ENCODE data around the gene APEX1.
A peak's percentile ranks its signal among the peaks of the same experiment; 100 is the strongest.

The APEX1 gene

DNA sequence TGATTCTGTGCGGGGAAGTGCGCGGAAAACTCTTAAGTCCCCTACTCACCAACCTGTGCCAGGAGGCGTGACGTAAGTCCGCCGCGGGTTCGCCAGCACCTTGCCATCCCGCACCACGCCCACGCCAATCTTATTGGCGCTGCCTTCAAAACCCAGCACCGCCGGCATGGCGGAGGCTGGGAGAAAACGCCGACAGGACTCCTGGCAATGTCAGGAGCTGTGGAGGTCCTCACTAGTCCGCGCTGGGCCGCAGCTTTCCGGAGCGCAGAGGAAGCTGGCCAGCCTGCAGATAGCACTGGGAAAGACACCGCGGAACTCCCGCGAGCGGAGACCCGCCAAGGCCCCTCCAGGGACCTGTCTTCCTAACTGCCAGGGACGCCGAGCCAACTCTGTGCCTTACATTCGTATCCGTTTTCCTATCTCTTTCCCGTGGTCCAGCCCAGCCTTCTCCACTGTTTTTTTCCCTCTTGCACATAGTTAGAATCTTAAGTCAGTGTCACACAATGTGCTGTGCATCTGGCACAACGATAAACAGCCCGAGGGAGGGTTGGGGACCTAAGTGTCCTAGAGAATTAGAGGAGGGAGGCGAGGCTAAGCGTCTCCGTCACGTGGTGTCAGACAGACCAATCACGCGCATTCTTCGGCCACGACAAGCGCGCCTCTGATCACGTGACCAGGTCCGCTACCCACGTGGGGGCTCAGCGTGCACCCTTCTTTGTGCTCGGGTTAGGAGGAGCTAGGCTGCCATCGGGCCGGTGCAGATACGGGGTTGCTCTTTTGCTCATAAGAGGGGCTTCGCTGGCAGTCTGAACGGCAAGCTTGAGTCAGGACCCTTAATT lies at the start of gene APEX1, which contains the start of gene OSGEP:
TSS of gene APEX1 (plus strand) at position 711 of the 839 bp plus-strand sequence. CDS start 420 bp downstream, outside the sequence.
TSS of gene OSGEP (minus strand) at position 297 of the 839 bp plus-strand sequence. CDS start at position 168, 129 bp downstream.
- TF ChIP-seq, protein P1, sequence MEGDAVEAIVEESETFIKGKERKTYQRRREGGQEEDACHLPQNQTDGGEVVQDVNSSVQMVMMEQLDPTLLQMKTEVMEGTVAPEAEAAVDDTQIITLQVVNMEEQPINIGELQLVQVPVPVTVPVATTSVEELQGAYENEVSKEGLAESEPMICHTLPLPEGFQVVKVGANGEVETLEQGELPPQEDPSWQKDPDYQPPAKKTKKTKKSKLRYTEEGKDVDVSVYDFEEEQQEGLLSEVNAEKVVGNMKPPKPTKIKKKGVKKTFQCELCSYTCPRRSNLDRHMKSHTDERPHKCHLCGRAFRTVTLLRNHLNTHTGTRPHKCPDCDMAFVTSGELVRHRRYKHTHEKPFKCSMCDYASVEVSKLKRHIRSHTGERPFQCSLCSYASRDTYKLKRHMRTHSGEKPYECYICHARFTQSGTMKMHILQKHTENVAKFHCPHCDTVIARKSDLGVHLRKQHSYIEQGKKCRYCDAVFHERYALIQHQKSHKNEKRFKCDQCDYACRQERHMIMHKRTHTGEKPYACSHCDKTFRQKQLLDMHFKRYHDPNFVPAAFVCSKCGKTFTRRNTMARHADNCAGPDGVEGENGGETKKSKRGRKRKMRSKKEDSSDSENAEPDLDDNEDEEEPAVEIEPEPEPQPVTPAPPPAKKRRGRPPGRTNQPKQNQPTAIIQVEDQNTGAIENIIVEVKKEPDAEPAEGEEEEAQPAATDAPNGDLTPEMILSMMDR (conservative IDR thresholded peaks at IDR 0.05; ENCODE audit: low read depth, low read length), result no peak
- peak; percentile 100 for DNase-seq (ENCODE audit: low read depth)
- H3K4me3 ChIP-seq (ENCODE audit: low read depth, low read length), result peak within 1 kb of the TSS; percentile 84

DNA sequence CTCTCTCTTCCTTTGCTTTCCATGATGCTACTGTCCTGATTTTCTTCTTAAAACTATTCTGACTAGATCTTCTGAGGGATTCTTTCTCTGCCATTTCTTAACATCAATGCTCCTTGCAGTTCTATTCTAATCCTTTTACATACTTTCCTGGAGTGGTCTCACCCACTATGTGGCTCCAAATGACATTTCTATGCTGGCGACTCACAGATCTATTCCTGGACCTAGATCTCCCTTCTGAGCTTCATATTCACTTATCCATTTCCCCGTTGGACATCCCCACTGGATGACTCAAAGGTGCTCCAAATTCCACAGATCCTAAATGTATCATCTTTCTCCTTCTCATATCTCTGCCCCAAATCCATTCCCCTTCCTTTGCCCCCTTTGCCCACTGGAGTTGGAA lies 45.8 kb upstream of the APEX1 start:
- TF ChIP-seq, protein P1 (conservative IDR thresholded peaks at IDR 0.05; ENCODE audit: low read depth, low read length), result no peak
- no peak overlapping the region for H3K4me3 ChIP-seq (ENCODE audit: low read depth, low read length)
- DNase-seq (ENCODE audit: low read depth), result peak; percentile 6

DNA sequence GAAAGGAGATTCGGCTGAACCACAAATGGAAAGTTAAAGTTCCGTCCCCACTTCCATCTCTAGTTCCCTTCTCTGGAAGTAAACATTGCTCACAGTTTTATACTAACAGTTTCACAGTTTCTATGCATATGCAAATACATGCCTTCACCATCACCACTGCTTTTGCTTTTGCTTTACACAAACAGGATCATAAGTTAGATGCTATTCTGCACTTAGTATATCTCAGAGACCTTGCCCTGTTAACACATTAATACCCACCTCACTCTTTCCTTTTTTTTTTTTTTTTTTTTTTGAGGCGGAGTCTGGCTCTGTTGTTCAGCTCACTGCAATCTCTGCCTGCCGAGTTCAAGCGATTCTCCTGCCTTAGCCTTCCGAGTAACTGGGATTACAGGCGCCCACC lies 42.6 kb upstream of the APEX1 start:
- peak overlapping the region; percentile 98 for H3K4me3 ChIP-seq (ENCODE audit: low read depth, low read length)
- DNase-seq (ENCODE audit: low read depth), result peak; percentile 42
- TF ChIP-seq, protein P1 (conservative IDR thresholded peaks at IDR 0.05; ENCODE audit: low read depth, low read length), result no peak

DNA sequence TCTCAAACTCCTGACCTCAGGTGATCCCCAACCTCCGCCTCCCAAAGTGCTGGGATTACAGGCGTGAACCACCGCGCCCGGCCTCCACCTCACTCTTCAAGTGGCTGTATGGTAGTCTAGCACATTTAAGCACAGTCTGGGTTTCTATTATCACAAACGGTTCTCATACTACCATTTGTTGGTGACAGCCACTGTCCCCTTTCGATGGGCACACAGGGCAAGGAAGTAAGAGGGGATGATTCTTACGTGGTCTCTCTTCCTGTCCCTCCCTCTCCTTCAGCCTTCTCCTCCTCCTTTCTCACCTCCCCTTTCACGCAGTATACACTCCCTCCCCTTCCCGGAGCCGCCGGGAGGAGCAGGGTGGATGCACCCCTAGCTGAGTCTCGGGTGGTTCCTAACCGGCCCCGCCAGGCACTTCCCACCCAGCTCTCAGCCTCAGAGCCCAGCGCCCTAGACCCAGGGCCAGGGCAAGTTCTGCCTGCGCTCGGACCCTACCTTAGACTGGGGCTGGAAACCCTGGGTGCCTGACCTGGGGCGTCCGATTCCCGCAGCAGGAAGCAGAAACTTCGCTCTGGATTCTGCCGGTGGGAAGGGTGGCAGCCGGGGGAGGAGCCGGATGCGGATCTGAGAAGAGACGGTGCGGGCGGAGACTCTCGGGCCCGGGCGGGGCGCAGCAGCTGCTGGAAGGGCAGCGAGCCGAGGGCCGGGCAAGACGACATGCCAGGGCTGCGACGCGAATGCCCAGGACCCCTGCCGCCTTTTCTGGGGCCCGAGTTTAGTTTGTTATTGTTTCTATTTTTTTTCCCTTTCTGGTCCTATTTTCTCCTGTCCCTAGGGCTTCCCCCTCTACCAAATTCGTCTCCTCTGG lies 41.9 kb upstream of the APEX1 start, which contains the start of gene TEP1:
TSS of gene TEP1 (minus strand) at position 626 of the 868 bp plus-strand sequence. CDS start 5,062 bp downstream, outside the sequence.
- DNase-seq (ENCODE audit: low read depth), result peak; percentile 81
- TF ChIP-seq, protein P1 (conservative IDR thresholded peaks at IDR 0.05; ENCODE audit: low read depth, low read length), result no peak
- peak within 1 kb of the TSS; percentile 98 for H3K4me3 ChIP-seq (ENCODE audit: low read depth, low read length)

DNA sequence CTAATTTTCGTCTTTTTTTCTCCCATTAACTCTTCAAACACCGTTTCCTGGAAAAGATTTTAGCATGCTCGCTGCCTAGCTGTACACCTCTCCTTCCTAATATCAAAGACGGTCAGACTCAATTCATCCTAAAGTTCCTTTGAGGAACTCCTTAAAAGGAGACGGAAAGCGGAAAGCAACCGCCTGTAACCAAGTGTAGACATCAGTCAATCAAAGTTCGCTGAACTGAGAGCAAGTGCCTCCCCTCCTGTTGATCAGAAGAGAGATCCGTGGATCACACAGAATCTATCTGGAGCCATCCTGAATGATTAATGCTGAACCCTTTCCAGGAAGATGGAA lies 41.3 kb upstream of the APEX1 start:
- TF ChIP-seq, protein P1 (conservative IDR thresholded peaks at IDR 0.05; ENCODE audit: low read depth, low read length), result no peak
- peak overlapping the region; percentile 98 for H3K4me3 ChIP-seq (ENCODE audit: low read depth, low read length)
- peak; percentile 17 for DNase-seq (ENCODE audit: low read depth)

DNA sequence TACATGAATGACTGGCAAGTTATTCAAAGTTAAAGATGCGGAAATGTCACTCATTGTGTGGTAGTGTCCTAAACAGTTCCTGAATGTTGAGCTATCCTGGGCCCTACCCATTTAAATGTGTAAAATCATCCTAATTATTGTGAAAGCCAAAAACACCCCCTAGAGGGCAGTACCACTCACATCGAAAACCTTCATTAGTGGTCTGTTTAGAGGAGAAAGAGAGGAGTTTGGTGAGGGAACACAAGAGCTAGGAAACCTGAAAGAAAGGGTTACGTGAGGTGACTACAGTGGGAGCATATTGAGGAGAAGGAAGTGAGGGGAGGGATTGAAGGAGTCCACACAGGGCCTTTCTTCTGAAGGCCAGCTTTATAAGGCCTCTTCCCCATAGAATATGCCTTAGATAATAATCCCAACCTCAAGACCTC lies 39.2 kb upstream of the APEX1 start:
- DNase-seq (ENCODE audit: low read depth), result peak; percentile 73
- TF ChIP-seq, protein P1 (conservative IDR thresholded peaks at IDR 0.05; ENCODE audit: low read depth, low read length), result peak; percentile 68
- no peak overlapping the region for H3K4me3 ChIP-seq (ENCODE audit: low read depth, low read length)
